ENCODE data around the gene NUMB. TPM values are rescaled to one million over a fixed set of nuclear protein-coding genes. Genes with fewer than 3 reads are reported as not detected.

Gene NUMB
- total RNA-seq, 3 donors from 2014 or later (not counting 1 experiment from before 2014, with no cell fraction given): 50.0 to 67.4 (median 56.3) TPM

DNA sequence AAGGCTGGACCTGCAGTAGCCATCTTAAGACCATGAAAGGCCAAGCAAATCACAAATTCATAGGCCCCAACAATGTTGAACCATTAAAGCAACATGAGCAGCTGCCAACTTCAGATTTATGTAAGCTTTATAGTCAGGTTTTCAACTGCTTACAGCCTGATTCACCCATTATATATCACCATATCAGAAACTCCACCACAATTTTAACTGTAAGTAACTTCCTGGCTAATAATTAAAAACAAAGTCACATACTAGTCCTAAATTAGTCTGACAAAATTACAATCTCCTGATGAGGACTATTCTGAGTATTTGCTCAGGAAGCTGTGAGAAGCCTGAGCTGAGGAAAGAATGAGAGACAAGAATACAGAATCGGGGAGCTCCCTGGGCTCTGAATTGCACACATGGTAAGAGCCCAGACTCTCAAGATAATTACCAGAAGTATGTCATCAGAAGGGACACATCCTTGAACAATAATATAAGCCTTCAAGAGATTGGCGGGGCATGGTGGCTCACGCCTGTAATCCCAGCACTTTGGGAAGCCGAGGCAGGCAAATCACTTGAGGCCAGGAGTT lies 55.1 kb downstream of the NUMB start:
- intact Hi-C loops (cut with micrococcal nuclease): no loop called here
- H3K9me3 Mint-ChIP-seq: no peaks in the 10 kb centered on the region
- Histone ChIP-seq H3K9me3 (ENCODE audit: control insufficient read depth, insufficient read depth, low read length) (no peaks in the 10 kb centered on the region), H3K4me3 (ENCODE audit: low read length) (no peak overlapping the region), H3K4me1 (ENCODE audit: control insufficient read depth, insufficient read depth, low read length) (peaks cover 5% of the 10 kb centered on the region), H3K27ac (ENCODE audit: low read length) (no peak overlapping the region), H3K36me3 (ENCODE audit: control insufficient read depth, insufficient read depth, low read length) (no peaks in the 10 kb centered on the region), H3K27me3 (ENCODE audit: control insufficient read depth, insufficient read depth, low read length) (no peaks in the 10 kb centered on the region)
- H3K27me3 Mint-ChIP-seq (ENCODE audit: low read depth in 2 of 2): no peaks in the 10 kb centered on the region
- no peak for ATAC-seq
- TF ChIP-seq, protein P1, sequence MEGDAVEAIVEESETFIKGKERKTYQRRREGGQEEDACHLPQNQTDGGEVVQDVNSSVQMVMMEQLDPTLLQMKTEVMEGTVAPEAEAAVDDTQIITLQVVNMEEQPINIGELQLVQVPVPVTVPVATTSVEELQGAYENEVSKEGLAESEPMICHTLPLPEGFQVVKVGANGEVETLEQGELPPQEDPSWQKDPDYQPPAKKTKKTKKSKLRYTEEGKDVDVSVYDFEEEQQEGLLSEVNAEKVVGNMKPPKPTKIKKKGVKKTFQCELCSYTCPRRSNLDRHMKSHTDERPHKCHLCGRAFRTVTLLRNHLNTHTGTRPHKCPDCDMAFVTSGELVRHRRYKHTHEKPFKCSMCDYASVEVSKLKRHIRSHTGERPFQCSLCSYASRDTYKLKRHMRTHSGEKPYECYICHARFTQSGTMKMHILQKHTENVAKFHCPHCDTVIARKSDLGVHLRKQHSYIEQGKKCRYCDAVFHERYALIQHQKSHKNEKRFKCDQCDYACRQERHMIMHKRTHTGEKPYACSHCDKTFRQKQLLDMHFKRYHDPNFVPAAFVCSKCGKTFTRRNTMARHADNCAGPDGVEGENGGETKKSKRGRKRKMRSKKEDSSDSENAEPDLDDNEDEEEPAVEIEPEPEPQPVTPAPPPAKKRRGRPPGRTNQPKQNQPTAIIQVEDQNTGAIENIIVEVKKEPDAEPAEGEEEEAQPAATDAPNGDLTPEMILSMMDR (IDR thresholded peaks at IDR 0.05): no peak
- WGBS (ENCODE audit: insufficient coverage): 100% methylated on average over 4 of the region's 4 CpGs
- DNase-seq: no peak
- H3K4me1 Mint-ChIP-seq: peaks cover 8 to 16% of the 10 kb centered on the region in 2 donors
- no peaks in the 10 kb centered on the region for H3K36me3 Mint-ChIP-seq
- H3K27ac Mint-ChIP-seq: peak overlapping the region in 1 of 2 donors; percentile 61
- H3K4me3 Mint-ChIP-seq: no peak overlapping the region

DNA sequence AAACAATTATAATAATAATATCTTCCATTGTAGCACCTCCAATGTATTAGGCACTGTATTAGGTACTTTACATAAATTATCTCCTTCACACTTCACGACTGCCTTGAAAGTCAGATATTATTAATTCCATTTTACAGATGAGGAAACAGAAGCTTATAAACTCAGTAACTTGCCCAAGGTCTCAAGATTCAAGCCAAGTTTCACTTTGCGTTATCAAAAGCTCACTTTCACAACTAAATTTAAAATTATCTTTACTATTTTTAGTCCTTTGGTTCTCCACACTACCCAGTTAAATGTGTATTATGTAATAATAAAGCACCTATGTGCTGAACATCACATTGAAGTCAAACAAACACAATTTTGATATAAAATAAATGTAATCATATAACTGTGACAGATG lies 55.8 kb downstream of the NUMB start:
- Mint-ChIP-seq H3K27me3 (ENCODE audit: low read depth in 2 of 2) (no peaks in the 10 kb centered on the region), H3K9me3 (no peaks in the 10 kb centered on the region), H3K36me3 (no peaks in the 10 kb centered on the region), H3K4me1 (peaks cover 13 to 20% of the 10 kb centered on the region in 2 donors), H3K27ac (peak overlapping the region in 1 of 2 donors; percentile 17), H3K4me3 (no peak overlapping the region)
- 60% methylated on average over 1 of the region's 2 CpGs for whole genome bisulfite sequencing (ENCODE audit: insufficient coverage)
- H3K4me3 ChIP-seq (ENCODE audit: low read length): no peak overlapping the region
- H3K27ac ChIP-seq (ENCODE audit: low read length): no peak overlapping the region
- H3K9me3 ChIP-seq (ENCODE audit: control insufficient read depth, insufficient read depth, low read length): no peaks in the 10 kb centered on the region
- peaks cover 5% of the 10 kb centered on the region for H3K4me1 ChIP-seq (ENCODE audit: control insufficient read depth, insufficient read depth, low read length)
- H3K27me3 ChIP-seq (ENCODE audit: control insufficient read depth, insufficient read depth, low read length): no peaks in the 10 kb centered on the region
- TF ChIP-seq, protein P1 (IDR thresholded peaks at IDR 0.05): no peak
- no peaks in the 10 kb centered on the region for H3K36me3 ChIP-seq (ENCODE audit: control insufficient read depth, insufficient read depth, low read length)
- ATAC-seq (no peak), DNase-seq (no peak)
- intact Hi-C loops (cut with micrococcal nuclease): no loop called here

DNA sequence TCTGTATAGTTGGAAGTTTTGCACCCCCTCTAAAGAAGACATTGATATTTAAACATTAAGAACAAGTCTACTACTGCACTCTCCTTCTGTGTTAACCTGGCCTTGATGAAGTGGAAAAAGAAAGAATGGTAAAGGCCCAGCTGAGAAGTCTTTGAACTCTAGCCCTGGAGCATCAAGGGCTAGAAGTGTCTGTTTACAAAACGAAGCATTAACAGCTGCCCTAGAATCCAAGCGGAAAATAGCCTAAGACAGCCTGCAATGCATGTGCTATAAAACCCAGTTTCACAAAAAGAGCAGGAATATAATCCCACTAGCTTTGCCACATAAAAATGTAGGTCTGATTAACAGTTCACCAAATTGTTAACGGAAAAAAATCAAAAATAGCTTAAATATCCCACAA lies 60.5 kb downstream of the NUMB start:
- ATAC-seq: no peak
- Mint-ChIP-seq H3K9me3 (no peaks in the 10 kb centered on the region), H3K36me3 (no peaks in the 10 kb centered on the region), H3K27me3 (ENCODE audit: low read depth in 2 of 2) (no peaks in the 10 kb centered on the region), H3K4me1 (peaks cover 20 to 35% of the 10 kb centered on the region in 2 donors), H3K27ac (no peak overlapping the region), H3K4me3 (no peak overlapping the region)
- H3K36me3 ChIP-seq (ENCODE audit: control insufficient read depth, insufficient read depth, low read length): no peaks in the 10 kb centered on the region
- no peak overlapping the region for H3K27ac ChIP-seq (ENCODE audit: low read length)
- H3K27me3 ChIP-seq (ENCODE audit: control insufficient read depth, insufficient read depth, low read length): no peaks in the 10 kb centered on the region
- no peak for DNase-seq
- H3K9me3 ChIP-seq (ENCODE audit: control insufficient read depth, insufficient read depth, low read length): no peaks in the 10 kb centered on the region
- H3K4me3 ChIP-seq (ENCODE audit: low read length): no peak overlapping the region
- TF ChIP-seq, protein P1 (IDR thresholded peaks at IDR 0.05): no peak
- peaks cover 5% of the 10 kb centered on the region for H3K4me1 ChIP-seq (ENCODE audit: control insufficient read depth, insufficient read depth, low read length)
- intact Hi-C loops (cut with micrococcal nuclease): no loop called here
- WGBS (ENCODE audit: insufficient coverage): 93% methylated on average over 2 of the region's 3 CpGs

DNA sequence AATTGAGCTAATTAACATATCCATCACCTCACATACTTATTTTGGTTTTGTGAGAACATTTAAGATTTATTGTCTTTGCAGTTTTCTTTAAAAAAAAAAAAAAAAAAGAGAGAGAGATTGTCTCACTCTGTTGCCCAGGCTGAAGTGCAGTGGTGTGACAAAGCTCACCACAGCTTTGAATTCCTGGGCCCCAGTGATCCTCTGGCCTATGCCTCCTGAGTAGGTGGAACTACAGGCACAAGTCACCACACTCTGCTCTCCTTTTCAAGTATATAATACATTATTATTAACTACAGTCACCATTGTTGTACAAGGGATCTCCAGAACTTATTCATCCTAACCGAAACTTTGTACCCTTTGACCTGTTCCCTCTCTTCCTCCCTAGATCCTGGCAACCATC lies 64.0 kb downstream of the NUMB start:
- no peaks in the 10 kb centered on the region for H3K36me3 ChIP-seq (ENCODE audit: control insufficient read depth, insufficient read depth, low read length)
- H3K27ac ChIP-seq (ENCODE audit: low read length): no peak overlapping the region
- no peak overlapping the region for H3K4me3 Mint-ChIP-seq
- H3K27me3 ChIP-seq (ENCODE audit: control insufficient read depth, insufficient read depth, low read length): no peaks in the 10 kb centered on the region
- WGBS (ENCODE audit: insufficient coverage): 100% methylated on average over 1 of the region's 1 CpG
- H3K27me3 Mint-ChIP-seq (ENCODE audit: low read depth in 2 of 2): no peaks in the 10 kb centered on the region
- no peaks in the 10 kb centered on the region for H3K36me3 Mint-ChIP-seq
- H3K4me1 Mint-ChIP-seq: peaks cover 20 to 23% of the 10 kb centered on the region in 2 donors
- H3K9me3 ChIP-seq (ENCODE audit: control insufficient read depth, insufficient read depth, low read length): no peaks in the 10 kb centered on the region
- no peak overlapping the region for H3K4me3 ChIP-seq (ENCODE audit: low read length)
- no peaks in the 10 kb centered on the region for H3K9me3 Mint-ChIP-seq
- no peaks in the 10 kb centered on the region for H3K4me1 ChIP-seq (ENCODE audit: control insufficient read depth, insufficient read depth, low read length)
- intact Hi-C loops (cut with micrococcal nuclease): no loop called here
- H3K27ac Mint-ChIP-seq: no peak overlapping the region
- ATAC-seq (no peak), DNase-seq (no peak)
- TF ChIP-seq, protein P1 (IDR thresholded peaks at IDR 0.05): no peak

Data from natural killer cell (primary cell).